ENCODE data around the gene CIDEC. TPM values are rescaled to one million over a fixed set of nuclear protein-coding genes. Genes with fewer than 3 reads are reported as not detected.

CIDEC gene
- total and polyA plus RNA-seq, 9 of the 15 experiments (the other 6 are each of a cell fraction or from before 2014, with no cell fraction given), result not detected

GRCh38 chr3:9862391-9863057 is 17.5 kb downstream of the CIDEC start (continued):
- TF ChIP-seq ZNF639 (CRISPR knock-in tag; conservative IDR thresholded peaks at IDR 0.05 in 1 of 2, IDR thresholded peaks at IDR 0.05 in 1 of 2) (peak in 1 of 2 experiments; percentile 17; a peak in 1 of 4 replicates), IRF9 (tag; IDR thresholded peaks at IDR 0.05) (no peak), EP300 (IDR thresholded peaks at IDR 0.05; ENCODE audit: low read length) (no peak), ZNF584 (CRISPR knock-in tag; IDR thresholded peaks at IDR 0.05; ENCODE audit: low read depth) (no peak), FOXJ3 (CRISPR knock-in tag; IDR thresholded peaks at IDR 0.05) (no peak), NRF1 (conservative IDR thresholded peaks at IDR 0.05 in 1 of 2, IDR thresholded peaks at IDR 0.05 in 1 of 2) (peak; percentile 84 to 86), RFX7 (CRISPR knock-in tag; IDR thresholded peaks at IDR 0.05) (no peak), RFX1 (IDR thresholded peaks at IDR 0.05) (no peak), ZNF644 (tag; IDR thresholded peaks at IDR 0.05; ENCODE audit: low read depth) (no peak), SAFB (IDR thresholded peaks at IDR 0.05; ENCODE audit: borderline replicate concordance, low read depth, low read length) (0 out of 2 replicates have a peak, but pooled peaks have one; percentile 41), ARHGAP35 (IDR thresholded peaks at IDR 0.05; ENCODE audit: partially characterized antibody) (no peak), CREB5 (CRISPR knock-in tag; IDR thresholded peaks at IDR 0.05) (no peak), MAX (CRISPR knock-in tag; IDR thresholded peaks at IDR 0.05) (peak; percentile 73), EHMT2 (IDR thresholded peaks at IDR 0.05) (0 out of 2 replicates have a peak, but pooled peaks have one; percentile 15)
